Natural killer cell (primary cell): Measurements from ENCODE around the gene TEC. TPM values are rescaled to one million over a fixed set of nuclear protein-coding genes. Genes with fewer than 3 reads are reported as not detected.

ENCODE experiments used
- ATAC-seq, 3 donors: fragments of 150-1000 bp in 2 of 3; fragments of 200-7000 bp in 1 of 3; cut with Tn5 transposase; 1 replicate in 1 of 3; 2 replicates in 2 of 3; pipeline ENCODE4 v1.10.0; 2021; ENCODE audit warnings: mild to moderate bottlenecking in 2 of 3, moderate library complexity in 2 of 3
- DNase-seq, 2 donors: peaks; one replicate each; pipeline versions ENCODE4 v3.0.0 to v3.0.0-alpha.2; 2013 to 2021; ENCODE audit warnings: mixed read lengths in 1 of 2
- H3K27ac ChIP-seq: one replicate; pipeline ENCODE4 v1.5.1; 2013; ENCODE audit warnings: mild to moderate bottlenecking, low read length
- H3K27me3 ChIP-seq: one replicate; pipeline ENCODE4 v1.6.1; 2013; ENCODE audit warnings: low read length; ENCODE audit not compliant: control insufficient read depth, insufficient read depth
- H3K36me3 ChIP-seq: one replicate; pipeline ENCODE4 v1.6.1; 2013; ENCODE audit warnings: low read length; ENCODE audit not compliant: control insufficient read depth, insufficient read depth
- H3K4me1 ChIP-seq: one replicate; pipeline ENCODE4 v1.6.1; 2013; ENCODE audit warnings: low read length; ENCODE audit not compliant: control insufficient read depth, insufficient read depth
- H3K4me3 ChIP-seq: one replicate; pipeline ENCODE4 v1.5.1; 2013; ENCODE audit warnings: low read length
- H3K9me3 ChIP-seq: one replicate; pipeline ENCODE4 v1.6.1; 2013; ENCODE audit warnings: low read length; ENCODE audit not compliant: control insufficient read depth, insufficient read depth
- H3K27ac Mint-ChIP-seq, 2 donors: one replicate each; pipeline ENCODE4 v1.8.0; 2022; ENCODE audit warnings: mild to moderate bottlenecking in 2 of 2, mixed read lengths in 2 of 2, moderate library complexity in 1 of 2
- H3K27me3 Mint-ChIP-seq, 2 donors: one replicate each; pipeline ENCODE4 v1.8.0; 2022; ENCODE audit warnings: low read depth in 2 of 2, mixed read lengths in 2 of 2
- H3K36me3 Mint-ChIP-seq: one replicate; pipeline ENCODE4 v1.8.0; 2022; ENCODE audit warnings: mixed read lengths
- H3K4me1 Mint-ChIP-seq, 2 donors: one replicate each; pipeline ENCODE4 v1.8.0; 2022; ENCODE audit warnings: mixed read lengths in 2 of 2
- H3K4me3 Mint-ChIP-seq: one replicate; pipeline ENCODE4 v1.8.0; 2022; ENCODE audit warnings: mild to moderate bottlenecking, moderate library complexity, mixed read lengths
- H3K9me3 Mint-ChIP-seq, 2 donors: one replicate each; pipeline ENCODE4 v1.8.0; 2022; ENCODE audit warnings: mixed read lengths in 2 of 2
- WGBS: methylation state at CpG from one replicate; pipeline ENCODE4 v1.1.7; 2013; ENCODE audit warnings: missing lambda C conversion rate; ENCODE audit not compliant: insufficient coverage; 5-methylcytosine and 5-hydroxymethylcytosine counted together
- intact Hi-C: fragments of 100-400 bp; cut with micrococcal nuclease; formaldehyde crosslinking; loops from one replicate; pipeline ENCODE4 v1.14.2; 2022
- total RNA-seq, 4 donors: library from RNA; stranded (reverse); fragments of 120-200 nt in 1 of 4; gene quantifications; one replicate each; pipeline versions ENCODE4 v1.2.3 to v1.2.4, GENCODE V29; 2013 to 2022
- TF ChIP-seq, protein P1 (sequence below): fragments of 200-600 bp; IDR thresholded peaks from one replicate; pipeline ENCODE4 v1.8.0; 2022; ENCODE audit warnings: antibody characterized with exemption

Gene TEC
- total RNA-seq, 3 donors from 2014 or later (not counting 1 experiment from before 2014, with no cell fraction given): 4.0 to 7.4 (median 4.7) TPM

GRCh38 chr4:48269861-48270522, 354 bp upstream of the TEC start:
- H3K27ac ChIP-seq: peak overlapping the region; percentile 94
- 1% methylated on average over 38 of the region's 41 CpGs for WGBS
- H3K27me3 ChIP-seq: no peaks in the 10 kb centered on the region
- Mint-ChIP-seq H3K9me3 (no peaks in the 10 kb centered on the region), H3K36me3 (no peaks in the 10 kb centered on the region), H3K4me1 (peaks cover 17 to 20% of the 10 kb centered on the region in 2 donors), H3K4me3 (peak overlapping the region; percentile 97), H3K27me3 (no peaks in the 10 kb centered on the region), H3K27ac (peak overlapping the region; percentile 84 to 91)
- peaks cover 14% of the 10 kb centered on the region for H3K4me1 ChIP-seq
- ATAC-seq: peak; percentile 86 to 96 (median 90)
- TF ChIP-seq, protein P1, sequence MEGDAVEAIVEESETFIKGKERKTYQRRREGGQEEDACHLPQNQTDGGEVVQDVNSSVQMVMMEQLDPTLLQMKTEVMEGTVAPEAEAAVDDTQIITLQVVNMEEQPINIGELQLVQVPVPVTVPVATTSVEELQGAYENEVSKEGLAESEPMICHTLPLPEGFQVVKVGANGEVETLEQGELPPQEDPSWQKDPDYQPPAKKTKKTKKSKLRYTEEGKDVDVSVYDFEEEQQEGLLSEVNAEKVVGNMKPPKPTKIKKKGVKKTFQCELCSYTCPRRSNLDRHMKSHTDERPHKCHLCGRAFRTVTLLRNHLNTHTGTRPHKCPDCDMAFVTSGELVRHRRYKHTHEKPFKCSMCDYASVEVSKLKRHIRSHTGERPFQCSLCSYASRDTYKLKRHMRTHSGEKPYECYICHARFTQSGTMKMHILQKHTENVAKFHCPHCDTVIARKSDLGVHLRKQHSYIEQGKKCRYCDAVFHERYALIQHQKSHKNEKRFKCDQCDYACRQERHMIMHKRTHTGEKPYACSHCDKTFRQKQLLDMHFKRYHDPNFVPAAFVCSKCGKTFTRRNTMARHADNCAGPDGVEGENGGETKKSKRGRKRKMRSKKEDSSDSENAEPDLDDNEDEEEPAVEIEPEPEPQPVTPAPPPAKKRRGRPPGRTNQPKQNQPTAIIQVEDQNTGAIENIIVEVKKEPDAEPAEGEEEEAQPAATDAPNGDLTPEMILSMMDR: no peak
- peak; percentile 83 to 87 for DNase-seq
- no peaks in the 10 kb centered on the region for H3K36me3 ChIP-seq
- H3K4me3 ChIP-seq: peak overlapping the region; percentile 61
- intact Hi-C loops: loop anchor here (1.0 to 10.0 kb wide), 2 partner anchors 71 to 145 kb away; partner anchors contain the start of gene SLAIN2
- H3K9me3 ChIP-seq: no peaks in the 10 kb centered on the region

GRCh38 chr4:48267574-48267973, 2.1 kb downstream of the TEC start:
- H3K4me3 Mint-ChIP-seq: peak overlapping the region; percentile 67
- intact Hi-C loops: no loop called here
- WGBS: 65% methylated on average over 3 of the region's 3 CpGs
- TF ChIP-seq, protein P1: no peak
- H3K4me1 Mint-ChIP-seq: peaks cover 17 to 20% of the 10 kb centered on the region in 2 donors
- no peaks in the 10 kb centered on the region for H3K36me3 Mint-ChIP-seq
- H3K9me3 Mint-ChIP-seq: no peaks in the 10 kb centered on the region
- DNase-seq: no peak
- no peaks in the 10 kb centered on the region for H3K9me3 ChIP-seq
- no peaks in the 10 kb centered on the region for H3K36me3 ChIP-seq
- H3K27me3 ChIP-seq: no peaks in the 10 kb centered on the region
- H3K27ac ChIP-seq: no peak overlapping the region
- H3K27ac Mint-ChIP-seq: no peak overlapping the region
- peaks cover 14% of the 10 kb centered on the region for H3K4me1 ChIP-seq
- no peak for ATAC-seq
- no peak overlapping the region for H3K4me3 ChIP-seq
- no peaks in the 10 kb centered on the region for H3K27me3 Mint-ChIP-seq

GRCh38 chr4:48266781-48267180, 2.9 kb downstream of the TEC start:
- intact Hi-C loops: no loop called here
- Histone ChIP-seq H3K36me3 (no peaks in the 10 kb centered on the region), H3K27ac (no peak overlapping the region), H3K27me3 (no peaks in the 10 kb centered on the region), H3K4me3 (no peak overlapping the region), H3K9me3 (no peaks in the 10 kb centered on the region), H3K4me1 (peaks cover 14% of the 10 kb centered on the region)
- Mint-ChIP-seq H3K4me1 (peaks cover 17 to 20% of the 10 kb centered on the region in 2 donors), H3K27ac (no peak overlapping the region), H3K27me3 (no peaks in the 10 kb centered on the region), H3K9me3 (no peaks in the 10 kb centered on the region), H3K36me3 (no peaks in the 10 kb centered on the region), H3K4me3 (no peak overlapping the region)
- TF ChIP-seq, protein P1: no peak
- ATAC-seq (no peak), DNase-seq (no peak)
- 86% methylated on average over 2 of the region's 4 CpGs for WGBS

GRCh38 chr4:48262926-48263325, 6.7 kb downstream of the TEC start:
- Mint-ChIP-seq H3K36me3 (no peaks in the 10 kb centered on the region), H3K27ac (no peak overlapping the region), H3K27me3 (no peaks in the 10 kb centered on the region), H3K4me3 (no peak overlapping the region), H3K4me1 (peaks cover 0 to 11% of the 10 kb centered on the region in 2 donors), H3K9me3 (no peaks in the 10 kb centered on the region)
- TF ChIP-seq, protein P1: no peak
- DNase-seq (no peak), ATAC-seq (no peak)
- WGBS: 70% methylated on average over 3 of the region's 3 CpGs
- no peaks in the 10 kb centered on the region for H3K4me1 ChIP-seq
- H3K27me3 ChIP-seq: no peaks in the 10 kb centered on the region
- H3K36me3 ChIP-seq: no peaks in the 10 kb centered on the region
- H3K4me3 ChIP-seq: no peak overlapping the region
- no peaks in the 10 kb centered on the region for H3K9me3 ChIP-seq
- no peak overlapping the region for H3K27ac ChIP-seq
- intact Hi-C loops: no loop called here
